OCI-LY1 (cell line): ENCODE data around the gene LIPF.

ENCODE experiments used
- EZH2 ChIP-seq: fragments of 200-600 bp; sonication (generic), shearing (Covaris generic); IDR thresholded peaks from 2 replicates; pipeline ENCODE4 v1.8.0; 2017; ENCODE audit warnings: borderline replicate concordance, mixed run types, mild to moderate bottlenecking, antibody characterized with exemption, low read length, moderate library complexity, mixed read lengths
- TF ChIP-seq, protein P1 (sequence below): fragments of 200-600 bp; sonication (generic), shearing (Covaris generic); IDR thresholded peaks from 2 replicates; pipeline ENCODE4 v1.5.1; 2017; ENCODE audit warnings: mild to moderate bottlenecking, antibody characterized with exemption, low read length, moderate library complexity, mixed read lengths

DNA sequence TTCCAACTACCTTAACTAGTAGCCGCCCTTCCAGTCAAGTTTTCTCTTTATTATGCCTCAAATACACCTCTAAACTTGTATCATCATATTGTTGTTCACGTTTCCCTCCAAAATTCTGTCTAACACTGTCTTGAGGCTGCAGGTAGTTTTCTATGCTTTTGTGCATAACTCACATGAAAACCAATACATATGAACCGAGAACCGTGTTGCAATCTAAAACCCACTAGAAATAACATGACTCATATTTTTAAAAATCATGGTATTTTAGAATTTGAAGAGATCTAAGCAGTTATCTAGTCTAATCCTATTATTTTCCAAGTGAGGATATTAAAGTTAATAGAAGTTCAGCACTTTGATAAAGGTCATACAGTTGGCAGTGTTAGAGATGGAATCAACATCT, 18.2 kb downstream of the LIPF start:
- TF ChIP-seq, protein P1, sequence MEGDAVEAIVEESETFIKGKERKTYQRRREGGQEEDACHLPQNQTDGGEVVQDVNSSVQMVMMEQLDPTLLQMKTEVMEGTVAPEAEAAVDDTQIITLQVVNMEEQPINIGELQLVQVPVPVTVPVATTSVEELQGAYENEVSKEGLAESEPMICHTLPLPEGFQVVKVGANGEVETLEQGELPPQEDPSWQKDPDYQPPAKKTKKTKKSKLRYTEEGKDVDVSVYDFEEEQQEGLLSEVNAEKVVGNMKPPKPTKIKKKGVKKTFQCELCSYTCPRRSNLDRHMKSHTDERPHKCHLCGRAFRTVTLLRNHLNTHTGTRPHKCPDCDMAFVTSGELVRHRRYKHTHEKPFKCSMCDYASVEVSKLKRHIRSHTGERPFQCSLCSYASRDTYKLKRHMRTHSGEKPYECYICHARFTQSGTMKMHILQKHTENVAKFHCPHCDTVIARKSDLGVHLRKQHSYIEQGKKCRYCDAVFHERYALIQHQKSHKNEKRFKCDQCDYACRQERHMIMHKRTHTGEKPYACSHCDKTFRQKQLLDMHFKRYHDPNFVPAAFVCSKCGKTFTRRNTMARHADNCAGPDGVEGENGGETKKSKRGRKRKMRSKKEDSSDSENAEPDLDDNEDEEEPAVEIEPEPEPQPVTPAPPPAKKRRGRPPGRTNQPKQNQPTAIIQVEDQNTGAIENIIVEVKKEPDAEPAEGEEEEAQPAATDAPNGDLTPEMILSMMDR = no peak
- TF ChIP-seq EZH2 = no peak
